ENCODE measurements around the gene NUP98. TPM values are rescaled to one million over a fixed set of nuclear protein-coding genes. Genes with fewer than 3 reads are reported as not detected.

Gene NUP98
- total RNA-seq, 6 experiments from 2014 or later = 29.7 to 69.0 (median 34.3) TPM

GRCh38 chr11:3830730-3831129 is 33.4 kb upstream of the NUP98 start:
- TF ChIP-seq CTCF (IDR thresholded peaks at IDR 0.05) (no peak), POLR2A (IDR thresholded peaks at IDR 0.05) (no peak)
- DNase-seq (no peak), ATAC-seq (peak in 1 of 4 donors; percentile 14)
- H3K27me3 ChIP-seq = no peaks in the 10 kb centered on the region
- peaks cover 0 to 14% (median 12%) of the 10 kb centered on the region in 4 donors for H3K36me3 ChIP-seq
- no peaks in the 10 kb centered on the region for H3K9me3 ChIP-seq
- no peak overlapping the region for H3K4me3 ChIP-seq
- H3K4me1 ChIP-seq = peaks cover 0 to 11% (median 0%) of the 10 kb centered on the region in 4 donors
- intact Hi-C loops (cut with DNase I) = no loop called here
- no CpG with 5 or more reads among the region's 1 CpG for WGBS (ENCODE audit: insufficient coverage, low coverage, low lambda C conversion rate, missing lambda C conversion rate)
- peak overlapping the region in 1 of 3 donors; percentile 20 for H3K27ac ChIP-seq

GRCh38 chr11:3830088-3830487 is 32.7 kb upstream of the NUP98 start:
- no peak for ATAC-seq
- Histone ChIP-seq H3K9me3 (no peaks in the 10 kb centered on the region), H3K4me3 (no peak overlapping the region), H3K4me1 (peaks cover 0 to 11% (median 0%) of the 10 kb centered on the region in 4 donors), H3K27me3 (no peaks in the 10 kb centered on the region), H3K36me3 (peaks cover 0 to 14% (median 12%) of the 10 kb centered on the region in 4 donors), H3K27ac (no peak overlapping the region)
- intact Hi-C loops (cut with DNase I) = no loop called here
- TF ChIP-seq CTCF (IDR thresholded peaks at IDR 0.05) (no peak), POLR2A (IDR thresholded peaks at IDR 0.05) (no peak)
- 91% methylated on average over 3 of the region's 3 CpGs for WGBS (ENCODE audit: insufficient coverage, low coverage, low lambda C conversion rate, missing lambda C conversion rate)
- DNase-seq = no peak

- Histone ChIP-seq H3K4me3 (no peak overlapping the region), H3K9me3 (no peaks in the 10 kb centered on the region), H3K4me1 (peaks cover 0 to 10% (median 0%) of the 10 kb centered on the region in 4 donors), H3K27ac (no peak overlapping the region), H3K36me3 (peaks cover 0 to 14% (median 12%) of the 10 kb centered on the region in 4 donors), H3K27me3 (no peaks in the 10 kb centered on the region)
- WGBS (ENCODE audit: insufficient coverage, low coverage, low lambda C conversion rate, missing lambda C conversion rate) = 92% methylated on average over 14 of the region's 35 CpGs
- no peak for TF ChIP-seq CTCF (IDR thresholded peaks at IDR 0.05)
- no peak for TF ChIP-seq POLR2A (IDR thresholded peaks at IDR 0.05)
- intact Hi-C loops (cut with DNase I) = no loop called here
- ATAC-seq (no peak), DNase-seq (no peak)
Observed at GRCh38 chr11:3827434-3828186, 30.3 kb upstream of the NUP98 start.

- no peak overlapping the region for H3K27ac ChIP-seq
- TF ChIP-seq POLR2A (IDR thresholded peaks at IDR 0.05) (no peak), CTCF (IDR thresholded peaks at IDR 0.05) (no peak)
- no peak for DNase-seq
- 100% methylated on average over 3 of the region's 3 CpGs for WGBS (ENCODE audit: insufficient coverage, low coverage, low lambda C conversion rate, missing lambda C conversion rate)
- no peak overlapping the region for H3K4me3 ChIP-seq
- ATAC-seq = no peak
- H3K9me3 ChIP-seq = no peaks in the 10 kb centered on the region
- H3K36me3 ChIP-seq = peaks cover 0 to 14% (median 12%) of the 10 kb centered on the region in 4 donors
- intact Hi-C loops (cut with DNase I) = no loop called here
- H3K27me3 ChIP-seq = no peaks in the 10 kb centered on the region
- H3K4me1 ChIP-seq = peaks cover 0 to under 1% (median 0%) of the 10 kb centered on the region in 4 donors
Observed at GRCh38 chr11:3826721-3827120, 29.4 kb upstream of the NUP98 start.

All from right lobe of liver (tissue), 6 donors.